ENCODE measurements around the gene UTP4. TPM values are rescaled to one million over a fixed set of nuclear protein-coding genes. Genes with fewer than 3 reads are reported as not detected.

The UTP4 gene
- 10 to 100 TPM in 1 of 2 donors, 1 to 10 TPM in 1; 9.2 to 12.2 TPM for total RNA-seq

GRCh38 chr16:69132424-69133252 is at the start of gene UTP4, which contains the start of gene CHTF8:
Gene UTP4 (plus strand): TSS chr16:69132649. CDS start chr16:69133460, 811 bp downstream.
Gene CHTF8 (minus strand): TSS chr16:69132588. CDS start chr16:69121458, 11,130 bp downstream.
- H3K27ac ChIP-seq: peak within 1 kb of the TSS; percentile 79 to 95 (median 91)
- 0 to 1% methylated on average over 26 to 70 of the region's 78 CpGs for WGBS, 2 donors
- ATAC-seq (peak; percentile 95), DNase-seq (peak; percentile 81 to 86 (median 84))
- peaks cover 30% of the 10 kb centered on the region for H3K4me1 ChIP-seq
- no peak for TF ChIP-seq CTCF (IDR thresholded peaks at IDR 0.05)
- peak; percentile 49 to 76 (median 72) for TF ChIP-seq POLR2A (IDR thresholded peaks at IDR 0.05)
- no peaks in the 10 kb centered on the region for H3K9me3 ChIP-seq
- no peaks in the 10 kb centered on the region for H3K27me3 ChIP-seq
- no peaks in the 10 kb centered on the region for H3K36me3 ChIP-seq (replicated peaks in 1 of 2; ENCODE audit: insufficient read depth in 1 of 2, low read depth in 2 of 2)
- H3K4me3 ChIP-seq: peak within 1 kb of the TSS; percentile 77 to 88
- intact Hi-C loops (cut with DNase I): no loop called here

- ATAC-seq (no peak), DNase-seq (peak in 1 of 4 donors; percentile 25)
- no peaks in the 10 kb centered on the region for H3K9me3 ChIP-seq
- H3K27me3 ChIP-seq: no peaks in the 10 kb centered on the region
- 89 to 97% methylated on average over 9 to 16 of the region's 16 CpGs for WGBS, 2 donors
- no peaks in the 10 kb centered on the region for H3K4me1 ChIP-seq
- peak in 1 of 7 experiments; percentile 23 for TF ChIP-seq CTCF (IDR thresholded peaks at IDR 0.05)
- no peak for TF ChIP-seq POLR2A (IDR thresholded peaks at IDR 0.05)
- no peak overlapping the region for H3K27ac ChIP-seq
- H3K36me3 ChIP-seq (replicated peaks in 1 of 2; ENCODE audit: insufficient read depth in 1 of 2, low read depth in 2 of 2): no peaks in the 10 kb centered on the region
- no peak overlapping the region for H3K4me3 ChIP-seq
- intact Hi-C loops (cut with DNase I): no loop called here
Measured at GRCh38 chr16:69083306-69083941, 49.0 kb upstream of the UTP4 start.

GRCh38 chr16:69084289-69084688 is 48.2 kb upstream of the UTP4 start:
- intact Hi-C loops (cut with DNase I): no loop called here
- H3K4me3 ChIP-seq: no peak overlapping the region
- no peak overlapping the region for H3K27ac ChIP-seq
- 80 to 83% methylated on average over 2 of the region's 2 CpGs for WGBS, 2 donors
- no peaks in the 10 kb centered on the region for H3K36me3 ChIP-seq (replicated peaks in 1 of 2; ENCODE audit: insufficient read depth in 1 of 2, low read depth in 2 of 2)
- H3K4me1 ChIP-seq: peaks cover 7% of the 10 kb centered on the region
- no peaks in the 10 kb centered on the region for H3K9me3 ChIP-seq
- H3K27me3 ChIP-seq: no peaks in the 10 kb centered on the region
- ATAC-seq: no peak
- no peak for TF ChIP-seq CTCF (IDR thresholded peaks at IDR 0.05)
- no peak for TF ChIP-seq POLR2A (IDR thresholded peaks at IDR 0.05)
- no peak for DNase-seq

- Histone ChIP-seq H3K36me3 (replicated peaks in 1 of 2; ENCODE audit: insufficient read depth in 1 of 2, low read depth in 2 of 2) (no peaks in the 10 kb centered on the region), H3K27me3 (no peaks in the 10 kb centered on the region), H3K27ac (no peak overlapping the region), H3K4me1 (peaks cover 14% of the 10 kb centered on the region), H3K9me3 (no peaks in the 10 kb centered on the region), H3K4me3 (no peak overlapping the region)
- no peak for DNase-seq
- TF ChIP-seq POLR2A (IDR thresholded peaks at IDR 0.05) (no peak), CTCF (IDR thresholded peaks at IDR 0.05) (no peak)
- 68 to 80% methylated on average over 5 of the region's 5 CpGs for WGBS, 2 donors
- no peak for ATAC-seq
- intact Hi-C loops (cut with DNase I): no loop called here
Measured at GRCh38 chr16:69085032-69085695, 47.3 kb upstream of the UTP4 start.
